ENCODE results near the gene UPP2.

- TF ChIP-seq CTCF (IDR thresholded peaks at IDR 0.05 in 4 of 5, conservative IDR thresholded peaks at IDR 0.05 in 1 of 5), result no peak
- TF ChIP-seq POLR2A (IDR thresholded peaks at IDR 0.05), result no peak
Observed at GRCh38 chr2:158128168-158128973, 26.7 kb downstream of the UPP2 start.

Data from gastrocnemius medialis (tissue), 4 donors.